SHP77 (cell line): ENCODE data around the gene NLRC5.
"Not testable (repeated sequence)": the region's sequence is repeated elsewhere in the genome, so short reads cannot be mapped to it uniquely, and the experiment has no call there.

Experiments
- DNase-seq, 2 experiments: peaks; one replicate each; lab custom pipeline; 2025; lab: John Stamatoyannopoulos, UW

Gene NLRC5

DNA sequence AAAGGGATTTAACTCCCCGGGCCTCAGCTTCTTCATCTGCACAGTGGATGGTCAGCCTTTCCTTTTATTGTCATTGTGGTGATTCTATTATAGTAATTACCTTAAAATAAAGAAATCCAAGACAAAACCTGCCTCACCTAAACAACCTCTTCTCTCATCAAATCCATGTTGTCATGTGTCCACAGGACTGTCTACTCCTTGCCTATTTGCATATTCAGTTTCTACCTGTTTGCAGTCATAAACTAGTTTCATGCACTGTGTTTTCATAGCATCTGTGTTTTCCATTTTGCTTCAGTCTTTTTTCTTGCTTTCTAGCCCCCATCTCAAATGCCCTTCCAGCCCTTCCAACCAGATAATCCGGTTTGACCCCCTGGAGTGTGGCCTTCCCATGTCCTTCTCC lies 58.7 kb downstream of the NLRC5 start:
- no peak for DNase-seq

DNA sequence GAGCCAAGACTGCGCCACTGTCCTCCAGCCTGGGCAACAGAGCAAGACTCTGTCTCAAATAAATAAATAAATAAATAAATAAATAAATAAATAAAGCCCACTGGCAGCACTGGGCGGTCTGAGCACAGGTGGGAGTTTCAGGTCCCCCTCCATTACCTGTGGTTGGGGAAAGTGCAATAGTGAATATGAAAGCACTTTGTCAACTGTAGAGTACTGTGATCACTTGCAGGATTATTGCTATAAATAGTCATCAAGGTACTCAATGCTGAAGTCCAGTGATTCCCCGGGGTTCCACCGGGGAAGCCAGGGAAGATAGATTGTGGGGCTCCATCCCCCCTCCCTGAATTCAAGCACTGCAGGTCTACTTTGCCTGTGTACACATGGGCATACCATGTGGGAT lies 60.3 kb downstream of the NLRC5 start:
- no peak for DNase-seq

DNA sequence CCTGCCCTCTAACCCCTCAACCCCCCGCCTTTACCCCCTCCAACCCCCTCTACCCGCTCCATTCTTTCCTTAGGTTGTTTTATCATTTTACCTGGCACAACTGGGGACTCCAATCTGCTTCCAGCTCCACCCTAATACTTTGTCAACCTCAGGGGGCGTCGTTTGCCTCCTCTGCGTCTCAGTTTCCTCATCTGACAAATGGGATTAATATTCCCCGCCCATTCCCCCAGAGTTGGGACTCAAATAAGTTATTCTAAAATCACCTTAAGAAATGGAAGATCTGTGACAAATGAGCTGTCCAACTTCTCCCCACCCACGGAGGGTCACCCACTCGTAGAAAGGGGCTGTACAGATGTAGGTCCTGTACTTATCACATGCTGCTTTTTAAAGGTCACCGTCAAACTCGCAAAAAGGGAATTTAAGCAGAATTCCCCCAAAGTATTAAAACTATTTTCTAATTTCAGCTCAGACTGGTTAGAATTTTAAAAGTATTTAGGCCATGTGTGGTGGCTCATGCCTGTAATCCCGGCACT lies 62.4 kb downstream of the NLRC5 start:
- no peak for DNase-seq

DNA sequence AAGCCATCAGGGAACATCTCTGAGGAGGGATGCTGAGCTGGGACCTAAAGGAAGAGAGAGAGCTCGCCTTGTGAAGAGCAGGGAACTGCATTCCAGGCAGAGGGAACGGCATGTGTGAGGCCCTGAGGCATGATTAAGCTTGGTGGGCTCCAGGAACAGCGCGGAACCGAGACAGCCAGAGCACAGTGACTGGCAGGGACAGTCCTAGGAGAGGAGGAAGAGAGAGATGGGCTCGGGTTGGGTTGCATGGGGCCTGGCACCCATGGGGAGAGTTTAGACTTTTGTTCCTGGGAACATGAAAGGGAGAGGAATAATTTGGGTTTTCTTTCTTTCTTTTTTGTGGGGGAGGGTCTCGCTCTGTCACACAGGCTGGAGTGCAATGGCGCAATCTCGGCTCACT lies 63.8 kb downstream of the NLRC5 start:
- DNase-seq = no peak

DNA sequence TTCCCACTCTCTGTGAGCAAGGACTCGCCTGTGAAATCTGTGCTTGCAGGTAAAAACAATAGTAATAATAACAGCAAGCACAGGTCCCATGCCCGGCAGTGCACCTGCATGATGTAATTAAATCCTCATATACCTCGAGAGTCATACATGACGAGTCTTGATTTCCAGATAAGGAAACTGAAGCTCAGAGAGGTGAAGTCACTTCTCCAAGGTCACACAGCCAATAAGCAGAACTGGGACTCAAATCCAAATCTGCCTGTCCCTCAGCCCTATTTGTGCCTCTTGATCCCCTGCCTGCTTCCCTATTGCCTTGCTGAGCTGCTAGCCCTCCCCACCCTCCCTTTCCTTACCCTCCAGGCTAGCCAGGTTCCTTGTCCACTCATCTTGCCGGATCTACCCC lies 65.0 kb downstream of the NLRC5 start:
- no peak for DNase-seq

DNA sequence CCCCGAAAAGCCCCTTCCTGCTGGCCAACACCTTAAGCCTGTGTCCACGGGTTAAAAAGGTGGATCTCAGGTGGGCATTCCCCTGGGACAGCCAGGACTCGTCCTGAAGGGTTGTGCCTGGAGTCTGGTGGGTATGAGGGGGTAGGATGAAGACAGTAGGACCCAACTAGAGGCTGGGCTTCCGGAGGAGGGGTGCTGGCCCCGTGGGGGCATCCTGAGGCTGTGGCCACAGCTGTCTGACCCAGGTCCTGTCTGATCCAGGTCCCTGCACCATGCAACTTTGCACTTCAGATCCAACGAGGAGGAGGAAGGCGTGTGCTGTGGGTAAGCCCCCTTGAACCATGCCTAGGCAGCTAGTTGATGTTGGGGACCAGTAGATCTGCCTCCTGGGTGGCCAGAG lies 65.4 kb downstream of the NLRC5 start:
- DNase-seq = no peak

DNA sequence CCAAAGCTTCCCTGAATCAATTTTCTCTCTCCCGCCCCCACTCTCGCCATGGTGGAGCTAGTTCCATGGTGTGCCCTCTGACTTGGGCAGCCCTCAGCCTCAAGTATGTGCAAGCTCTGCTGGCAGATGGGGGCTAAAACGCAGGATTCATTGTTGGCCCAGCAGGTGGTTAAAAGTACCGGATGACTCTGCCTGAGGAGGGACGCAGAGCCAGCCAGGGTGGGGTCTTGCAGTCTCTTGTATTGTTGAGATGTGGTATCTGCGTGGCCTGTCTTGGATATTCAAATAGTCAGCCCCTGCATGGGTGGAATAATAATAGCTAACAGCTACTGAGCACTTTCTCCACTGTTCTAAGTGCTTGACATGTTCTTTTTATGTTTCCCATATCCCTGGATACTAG lies 66.3 kb downstream of the NLRC5 start:
- no peak for DNase-seq

DNA sequence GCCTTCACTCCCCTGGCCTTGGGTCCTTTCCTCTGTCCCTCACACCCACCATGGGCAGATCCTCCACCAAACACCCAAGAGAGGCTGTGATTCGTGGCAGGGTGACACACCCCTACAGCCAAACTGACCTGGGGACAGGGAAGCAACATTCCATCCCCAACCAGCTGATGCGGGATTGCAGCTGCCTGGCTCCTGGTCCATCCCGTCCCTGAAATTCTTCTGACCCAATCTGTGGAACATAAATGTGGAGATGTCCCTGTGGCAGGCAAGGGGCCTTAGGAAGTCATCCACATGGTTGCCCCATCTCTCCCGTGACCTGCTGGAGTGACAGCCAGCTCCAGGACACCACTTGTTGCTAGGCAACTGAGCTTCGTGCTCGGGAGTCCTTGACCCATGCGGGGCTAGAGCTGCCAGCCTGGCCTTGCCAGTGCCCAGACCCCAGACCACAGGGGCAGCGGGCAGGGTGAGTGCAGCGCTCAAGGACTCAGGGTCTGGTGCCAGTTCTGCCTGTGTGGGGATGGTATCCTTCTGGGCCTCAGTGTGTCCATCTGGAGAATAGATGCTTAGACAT lies 69.0 kb downstream of the NLRC5 start:
- DNase-seq = no peak

DNA sequence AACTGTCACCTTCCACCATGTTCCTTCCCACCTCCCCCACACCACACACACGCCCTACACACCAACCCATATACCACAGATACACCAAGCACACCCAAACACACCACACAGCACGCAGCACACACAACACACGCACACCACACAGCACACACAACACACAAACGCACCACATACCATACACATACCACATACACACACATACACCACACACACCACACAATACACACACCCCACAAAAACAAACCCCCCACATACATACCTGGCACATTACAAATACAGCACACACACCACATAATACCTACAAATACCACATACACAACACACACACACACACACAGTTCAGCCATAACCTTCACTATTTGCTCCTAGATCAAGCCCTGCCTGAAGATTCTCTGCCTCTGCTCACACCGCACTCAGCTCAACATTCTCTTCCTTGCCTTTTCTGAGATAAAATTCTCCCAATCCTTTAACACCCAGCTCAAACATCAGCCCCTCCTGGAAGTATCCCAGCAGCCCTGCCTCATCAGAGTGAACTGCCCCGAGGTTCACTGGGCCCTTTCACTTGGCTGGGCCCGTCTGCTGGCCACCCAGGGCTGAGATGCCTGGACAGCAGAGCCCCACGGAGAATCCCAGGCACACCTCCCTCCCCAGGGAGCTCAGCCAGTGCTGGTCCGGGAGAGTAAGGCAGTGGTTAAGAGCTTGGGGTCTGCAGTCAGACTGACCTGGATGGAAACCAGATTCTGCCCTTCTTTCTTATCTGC lies 71.1 kb downstream of the NLRC5 start:
- DNase-seq = no peak

DNA sequence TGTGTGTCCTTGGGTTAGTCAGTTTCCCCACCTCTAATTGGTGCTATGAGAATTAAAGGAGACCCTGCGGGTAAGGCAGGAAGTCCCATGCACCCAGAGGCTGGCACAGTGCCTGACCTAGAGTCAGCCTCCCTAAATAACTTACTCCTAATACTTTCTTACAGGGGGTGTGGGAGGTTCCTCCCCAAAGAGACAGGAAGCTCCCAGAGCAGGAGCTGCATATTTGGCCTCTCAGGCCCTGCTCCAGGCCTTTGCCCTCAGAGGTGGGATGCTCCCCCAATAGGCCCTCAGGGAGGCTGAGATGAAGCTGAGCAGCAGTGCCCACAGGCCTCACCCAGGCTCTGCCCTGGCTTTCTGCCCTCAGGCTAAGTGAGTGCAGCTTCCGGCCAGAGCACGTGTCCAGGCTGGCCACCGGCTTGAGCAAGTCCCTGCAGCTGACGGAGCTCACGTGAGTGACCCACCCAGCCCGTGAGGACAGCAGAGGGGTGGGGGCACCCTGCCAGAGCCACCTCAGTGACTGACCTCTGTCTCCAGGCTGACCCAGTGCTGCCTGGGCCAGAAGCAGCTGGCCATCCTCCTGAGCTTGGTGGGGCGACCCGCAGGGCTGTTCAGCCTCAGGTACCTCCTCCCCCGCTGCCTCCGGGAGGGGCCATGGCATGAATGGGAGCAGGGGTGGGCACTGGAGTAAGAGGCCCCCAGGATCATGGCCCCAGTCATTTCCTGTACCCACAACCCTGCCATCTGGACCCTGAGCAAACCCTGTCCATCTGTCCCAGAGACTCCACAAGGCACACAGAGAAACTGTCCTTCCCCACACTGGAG lies 71.9 kb downstream of the NLRC5 start:
- DNase-seq = peak; percentile 61 to 85

DNA sequence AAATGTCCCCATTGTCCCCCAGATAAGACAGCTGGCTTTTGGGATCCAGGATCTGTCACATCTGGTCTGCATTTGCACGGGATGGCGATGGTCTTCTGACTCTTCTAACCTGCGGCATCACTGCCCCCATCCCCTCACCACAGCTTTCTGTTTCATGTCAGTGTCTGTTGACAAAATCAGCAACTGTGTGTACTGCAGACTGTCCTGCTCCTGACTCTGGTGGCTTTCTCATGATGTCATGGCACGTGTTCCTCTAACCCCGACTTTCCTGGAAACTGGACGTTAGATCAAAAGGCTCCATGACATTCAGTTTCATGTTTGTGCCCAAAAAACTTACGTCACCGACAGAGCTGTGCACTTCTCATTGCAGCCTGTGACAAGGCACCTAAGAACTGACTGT lies 73.0 kb downstream of the NLRC5 start:
- peak; percentile 2 to 37 for DNase-seq

DNA sequence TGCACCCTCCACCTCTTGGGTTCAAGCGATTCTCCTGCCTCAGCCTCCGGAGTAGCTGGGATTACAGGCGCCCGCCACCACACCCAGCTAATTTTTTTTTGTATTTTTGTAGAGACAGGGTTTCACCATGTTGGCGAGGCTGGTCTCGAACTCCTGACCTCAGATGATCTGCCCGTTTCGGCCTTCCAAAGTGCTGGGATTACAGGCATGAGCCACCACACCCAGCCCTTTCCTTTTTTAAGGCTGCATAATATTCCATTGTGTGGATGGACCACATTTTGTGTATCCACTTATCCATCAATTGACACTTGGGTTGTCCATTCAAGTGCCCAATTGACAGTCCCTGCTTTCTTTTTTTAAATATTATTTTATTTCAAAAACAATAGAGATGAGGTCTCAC lies 73.8 kb downstream of the NLRC5 start:
- DNase-seq = not testable (repeated sequence)

DNA sequence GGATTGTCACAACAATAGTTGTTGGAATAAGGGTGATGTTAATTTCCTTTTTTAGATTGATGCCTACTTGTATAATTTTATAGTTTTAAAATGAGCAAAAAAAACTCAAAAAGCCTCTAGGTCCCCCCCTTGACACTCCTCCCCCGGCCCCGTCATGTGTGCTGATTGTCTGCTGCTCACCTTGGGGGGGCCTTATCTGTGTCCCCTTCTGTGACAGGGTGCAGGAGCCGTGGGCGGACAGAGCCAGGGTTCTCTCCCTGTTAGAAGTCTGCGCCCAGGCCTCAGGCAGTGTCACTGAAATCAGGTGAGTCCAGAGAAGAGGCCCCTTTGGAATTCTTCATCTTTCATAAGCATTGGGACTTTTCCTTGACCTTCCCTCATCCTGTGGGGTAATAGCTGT lies 75.6 kb downstream of the NLRC5 start:
- no peak for DNase-seq

DNA sequence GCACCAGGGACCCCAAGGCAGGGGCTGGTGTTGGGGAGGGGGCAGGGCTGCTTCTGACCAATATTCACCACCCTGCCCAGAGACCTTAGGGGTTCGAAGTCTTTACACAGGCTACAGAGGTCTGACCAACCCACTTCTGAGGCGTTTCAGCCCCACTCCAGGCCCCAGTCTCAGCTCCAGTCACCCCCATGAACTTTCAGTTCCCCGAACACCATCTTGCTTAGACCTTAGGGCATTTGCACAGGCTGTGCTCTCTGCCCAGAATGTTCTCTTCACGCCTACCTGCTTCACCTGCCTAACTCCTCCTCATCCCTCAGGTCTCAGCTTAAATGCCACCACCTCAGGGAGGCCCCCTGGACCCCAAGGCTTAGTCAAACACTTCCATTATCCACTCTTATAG lies 77.3 kb downstream of the NLRC5 start:
- no peak for DNase-seq

DNA sequence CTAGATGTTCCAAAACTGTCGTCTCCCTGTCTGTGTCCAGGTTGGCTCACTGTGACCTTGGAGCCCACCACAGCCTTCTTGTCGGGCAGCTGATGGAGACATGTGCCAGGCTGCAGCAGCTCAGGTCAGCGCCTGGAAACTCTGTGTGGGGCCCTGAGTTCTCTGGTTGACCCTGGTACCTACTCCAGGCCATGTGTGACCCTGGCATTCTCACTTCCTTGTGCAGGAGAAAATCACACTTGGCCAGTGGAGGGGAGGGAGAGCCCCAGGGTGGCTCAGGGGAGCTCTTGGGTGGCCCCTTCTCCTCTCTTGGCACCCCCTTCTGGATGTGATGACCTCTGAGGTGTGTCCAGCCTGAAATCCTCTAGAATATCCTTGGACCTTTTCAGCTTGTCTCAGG lies 78.0 kb downstream of the NLRC5 start:
- no peak for DNase-seq

DNA sequence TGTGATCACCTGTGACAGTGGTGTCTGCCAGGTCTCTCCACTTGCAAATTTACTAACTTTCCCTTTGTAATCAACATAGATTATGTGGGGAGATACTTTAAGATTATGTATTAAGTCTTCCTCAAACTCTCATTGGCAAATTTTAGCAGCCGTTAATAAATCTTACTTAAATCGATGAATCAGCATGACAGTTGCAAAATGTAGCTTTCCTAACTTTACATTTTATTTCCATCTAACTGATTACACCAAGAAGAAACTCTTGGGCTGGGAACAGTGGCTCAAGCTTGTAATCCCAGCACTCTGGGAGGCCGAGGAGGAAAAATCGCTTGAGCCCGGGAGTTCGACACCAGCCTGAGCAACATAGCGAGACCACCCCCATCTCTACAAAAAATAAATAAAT lies 79.7 kb downstream of the NLRC5 start:
- DNase-seq = no peak

DNA sequence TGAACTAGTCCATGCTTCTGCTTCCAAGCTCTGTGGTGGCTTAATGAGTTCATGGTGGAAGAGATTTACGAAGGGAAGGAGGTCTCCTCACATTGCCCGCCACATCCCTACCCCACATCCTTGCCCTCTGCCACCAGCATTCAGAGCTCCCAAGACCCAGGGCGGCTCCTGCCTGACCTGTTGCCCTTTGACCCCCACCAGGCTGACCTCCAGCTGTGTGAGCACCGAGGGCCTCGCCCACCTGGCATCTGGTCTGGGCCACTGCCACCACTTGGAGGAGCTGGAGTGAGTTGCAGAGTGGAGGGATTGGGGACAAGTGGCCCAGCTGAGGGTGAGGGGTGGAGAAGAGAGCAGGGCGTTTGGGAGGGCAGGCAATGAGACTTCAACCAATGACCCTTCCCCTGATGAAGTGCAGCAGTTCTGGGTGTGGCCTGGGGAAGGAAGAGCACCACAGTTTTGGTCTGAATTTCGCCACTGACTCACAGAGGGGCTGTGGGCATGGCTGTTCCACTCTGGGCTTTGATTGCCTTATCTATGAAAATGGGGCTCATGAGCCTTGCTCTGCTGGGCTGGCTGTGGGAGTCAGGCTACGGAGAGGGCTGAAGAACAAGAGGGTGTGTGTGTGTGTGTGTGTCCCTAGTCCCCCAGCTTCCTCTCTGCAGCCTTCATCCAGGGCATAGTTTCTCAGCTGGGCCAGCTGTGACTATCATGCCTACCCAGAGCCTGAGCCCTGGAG lies 80.4 kb downstream of the NLRC5 start:
- no peak for DNase-seq

DNA sequence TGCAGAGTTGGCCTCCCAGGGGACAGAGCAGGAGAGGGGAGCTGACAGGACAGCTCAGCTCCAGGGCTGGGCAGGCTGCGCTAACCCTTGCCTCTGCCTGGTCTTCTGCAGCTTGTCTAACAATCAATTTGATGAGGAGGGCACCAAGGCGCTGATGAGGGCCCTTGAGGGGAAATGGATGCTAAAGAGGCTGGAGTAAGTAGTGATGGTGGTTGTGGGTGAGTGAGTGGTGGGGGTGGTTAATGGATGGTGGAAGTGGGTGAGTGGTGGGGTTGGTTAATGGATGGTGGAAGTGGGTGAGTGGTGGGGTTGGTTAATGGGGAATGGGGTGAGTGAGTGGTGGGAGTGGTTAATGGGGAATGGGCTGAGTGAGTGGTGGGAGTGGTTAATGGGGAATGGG lies 81.1 kb downstream of the NLRC5 start:
- DNase-seq = no peak

DNA sequence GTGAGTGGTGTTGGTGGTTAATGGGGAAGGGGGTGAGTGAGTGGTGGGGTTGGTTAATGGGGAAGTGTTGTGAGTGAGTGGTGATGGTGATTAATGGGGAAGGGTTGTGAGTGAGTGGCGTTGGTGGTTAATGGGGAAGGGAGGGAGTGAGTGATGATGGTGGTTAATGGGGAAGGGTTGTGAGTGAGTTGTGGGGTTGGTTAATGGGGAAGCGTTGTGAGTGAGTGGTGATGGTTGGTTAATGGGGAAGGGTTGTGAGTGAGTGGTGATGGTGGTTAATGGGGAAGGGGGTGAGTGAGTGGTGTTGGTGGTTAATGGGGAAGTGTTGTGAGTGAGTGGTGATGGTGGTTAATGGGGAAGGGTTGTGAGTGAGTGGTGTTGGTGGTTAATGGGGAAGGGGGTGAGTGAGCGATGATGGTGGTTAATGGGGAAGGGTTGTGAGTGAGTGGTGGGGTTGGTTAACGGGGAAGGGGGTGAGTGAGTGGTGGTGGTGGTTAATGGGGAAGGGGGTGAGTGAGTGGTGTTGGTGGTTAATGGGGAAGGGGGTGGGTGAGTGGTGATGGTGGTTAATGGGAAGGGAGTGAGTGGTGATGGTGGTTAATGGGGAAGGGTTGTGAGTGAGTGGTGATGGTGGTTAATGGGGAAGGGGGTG lies 81.8 kb downstream of the NLRC5 start:
- not testable (repeated sequence) for DNase-seq

DNA sequence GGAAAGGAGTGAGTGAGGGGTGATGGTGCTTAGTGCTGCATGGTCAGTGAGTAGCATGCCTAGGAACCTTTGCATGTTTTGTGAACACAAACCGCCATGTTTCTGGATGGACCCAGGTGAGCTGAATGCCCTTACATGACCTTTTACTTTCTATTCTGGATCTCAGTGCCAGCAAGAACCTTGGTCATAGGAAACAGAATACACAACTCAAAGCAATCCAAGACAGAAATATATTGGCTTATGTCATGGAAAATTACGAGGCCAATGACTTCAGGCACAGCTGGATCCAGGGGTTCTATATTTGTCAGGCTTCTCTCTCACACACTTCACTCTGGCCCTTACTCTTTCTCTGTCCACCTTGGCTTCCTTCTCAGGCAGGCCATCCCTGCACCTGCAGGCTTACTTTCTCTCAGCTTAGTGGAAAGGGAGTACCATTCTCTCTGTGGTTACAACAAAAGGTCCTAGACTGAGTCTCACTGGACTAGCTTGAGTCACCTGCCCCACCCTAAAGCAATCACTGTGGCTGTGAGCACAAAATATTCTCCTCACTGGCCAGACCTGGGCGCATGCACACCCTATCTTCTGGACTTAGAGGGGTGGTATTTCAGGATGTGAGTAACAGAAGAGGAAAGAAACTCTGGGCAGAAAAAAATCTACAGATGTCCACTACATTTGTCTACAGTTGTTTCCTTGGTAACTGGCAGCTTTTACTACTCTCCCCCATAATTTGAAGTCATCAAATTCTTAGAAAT lies 82.7 kb downstream of the NLRC5 start:
- DNase-seq = no peak
